Measurements from ENCODE around the gene DNER. TPM values are rescaled to one million over a fixed set of nuclear protein-coding genes. Genes with fewer than 3 reads are reported as not detected.

The DNER gene
- total and polyA plus RNA-seq, 2 of the 4 experiments (the other 2 are of a cell fraction) = under 0.01 to 0.14 TPM

DNA sequence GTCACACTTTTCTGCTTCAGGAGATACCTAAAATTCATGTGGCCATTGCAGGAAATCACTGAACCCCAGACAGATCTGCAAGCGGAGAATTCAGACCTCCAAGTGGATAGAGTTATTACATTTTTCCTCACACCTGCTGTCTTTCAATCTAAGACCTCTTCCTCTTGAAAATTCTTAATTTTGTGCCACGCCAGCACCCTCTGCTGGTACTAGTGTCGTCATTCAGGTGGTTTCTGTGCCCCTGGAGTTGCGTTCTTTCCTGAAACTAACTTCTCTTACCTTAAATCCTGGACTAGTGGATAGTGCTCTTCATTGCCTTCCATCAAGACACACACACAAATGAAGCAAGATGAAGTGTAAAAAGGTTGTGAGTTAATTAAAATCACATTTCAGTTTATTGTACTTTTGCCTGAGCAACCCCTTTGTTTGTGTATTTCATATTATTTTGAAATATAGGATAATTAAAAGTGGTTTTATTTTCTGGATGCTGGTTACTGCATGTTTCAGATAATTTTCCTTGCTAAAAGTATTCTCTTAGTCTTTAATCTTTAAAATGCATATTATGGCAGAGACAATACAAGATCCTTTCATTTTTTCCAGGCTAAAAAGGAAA lies 1.6 kb upstream of the DNER start:
- Histone ChIP-seq H2AFZ (replicated peaks; ENCODE audit: low read length, poor library complexity) (no peak overlapping the region), H2BK120ac (ENCODE audit: low read depth, low read length) (no peak overlapping the region), H3K56ac (ENCODE audit: extremely low read depth, insufficient read depth, low read length) (no peak overlapping the region), H2AK5ac (ENCODE audit: low read depth, low read length) (no peak overlapping the region), H3K4ac (ENCODE audit: low read depth, low read length) (no peak overlapping the region), H3K23ac (ENCODE audit: low read depth, low read length) (no peak overlapping the region), H3K4me2 (ENCODE audit: low read depth, low read length) (no peak overlapping the region), H2AK9ac (replicated peaks; ENCODE audit: low read depth, low read length, poor library complexity) (no peak overlapping the region), H4K20me1 (ENCODE audit: insufficient read depth, low read length) (no peaks in the 10 kb centered on the region), H4K5ac (ENCODE audit: low read depth, low read length) (no peak overlapping the region), H3K14ac (replicated peaks; ENCODE audit: low read depth, low read length) (no peak overlapping the region), H2BK20ac (ENCODE audit: low read depth, low read length) (no peak overlapping the region), H3K79me1 (ENCODE audit: low read depth in 1 of 2, low read length in 2 of 2) (no peaks in the 10 kb centered on the region), H3K4me1 (ENCODE audit: control insufficient read depth, insufficient read depth, low read length) (peaks cover 2% of the 10 kb centered on the region; the same call in 1 of the 2 replicates), H3K9me3 (ENCODE audit: control insufficient read depth, insufficient read depth, low read length) (no peaks in the 10 kb centered on the region), H3K9ac (ENCODE audit: low read depth, low read length) (no peak overlapping the region), H2BK5ac (ENCODE audit: low read depth, low read length, poor library complexity, severe bottlenecking) (no peak overlapping the region), H2BK15ac (ENCODE audit: low read depth, low read length) (no peak overlapping the region), H3K9me1 (ENCODE audit: insufficient read depth, low read length) (no peaks in the 10 kb centered on the region; the same call in 1 of the 2 replicates), H3K18ac (ENCODE audit: low read depth, low read length) (no peak overlapping the region), H4K8ac (ENCODE audit: low read depth in 2 of 2, low read length in 2 of 2) (no peak overlapping the region), H4K91ac (ENCODE audit: insufficient read depth, low read depth, low read length) (no peak overlapping the region), H3K4me3 (ENCODE audit: insufficient read depth, low read depth, low read length) (no peak overlapping the region), H3K27me3 (ENCODE audit: control insufficient read depth, insufficient read depth, low read length) (peaks cover 33% of the 10 kb centered on the region), H3K27ac (ENCODE audit: insufficient read depth, low read length) (no peak overlapping the region), H3K36me3 (ENCODE audit: control insufficient read depth, insufficient read depth, low read length) (no peaks in the 10 kb centered on the region)
- intact Hi-C loops (cut with micrococcal nuclease) (loop anchor here (5.0 kb wide), 1 partner anchor 284 kb away; no protein-coding TSS in a partner anchor), dilution Hi-C loops (cut with HindIII; ENCODE audit: low sequenced_read_pairs, unreplicated experiment) (no loop called here), in situ Hi-C loops (cut with MboI; ENCODE audit: low sequenced_read_pairs) (no loop called here)
- peak; percentile 9; the same call in 1 of the 2 replicates for TF ChIP-seq RAD21 (IDR thresholded peaks at IDR 0.05; ENCODE audit: low read length)
- TF ChIP-seq, protein P1, sequence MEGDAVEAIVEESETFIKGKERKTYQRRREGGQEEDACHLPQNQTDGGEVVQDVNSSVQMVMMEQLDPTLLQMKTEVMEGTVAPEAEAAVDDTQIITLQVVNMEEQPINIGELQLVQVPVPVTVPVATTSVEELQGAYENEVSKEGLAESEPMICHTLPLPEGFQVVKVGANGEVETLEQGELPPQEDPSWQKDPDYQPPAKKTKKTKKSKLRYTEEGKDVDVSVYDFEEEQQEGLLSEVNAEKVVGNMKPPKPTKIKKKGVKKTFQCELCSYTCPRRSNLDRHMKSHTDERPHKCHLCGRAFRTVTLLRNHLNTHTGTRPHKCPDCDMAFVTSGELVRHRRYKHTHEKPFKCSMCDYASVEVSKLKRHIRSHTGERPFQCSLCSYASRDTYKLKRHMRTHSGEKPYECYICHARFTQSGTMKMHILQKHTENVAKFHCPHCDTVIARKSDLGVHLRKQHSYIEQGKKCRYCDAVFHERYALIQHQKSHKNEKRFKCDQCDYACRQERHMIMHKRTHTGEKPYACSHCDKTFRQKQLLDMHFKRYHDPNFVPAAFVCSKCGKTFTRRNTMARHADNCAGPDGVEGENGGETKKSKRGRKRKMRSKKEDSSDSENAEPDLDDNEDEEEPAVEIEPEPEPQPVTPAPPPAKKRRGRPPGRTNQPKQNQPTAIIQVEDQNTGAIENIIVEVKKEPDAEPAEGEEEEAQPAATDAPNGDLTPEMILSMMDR (conservative IDR thresholded peaks at IDR 0.05; ENCODE audit: low read depth, low read length) = 0 out of 2 replicates have a peak, but pooled peaks have one; percentile 13
- TF ChIP-seq NFE2L2 (IDR thresholded peaks at IDR 0.05; ENCODE audit: low read depth, low read length) = no peak
- no TSS peak for BruUV-seq (replicated peaks)
- DNase-seq (no peak), ATAC-seq (ENCODE audit: low read depth) (no peak)
- ChIA-PET POLR2A (ENCODE audit: unreplicated experiment) (no interaction called here), CTCF (no interaction called here)
- WGBS, 2 experiments (ENCODE audit: extremely low coverage in 2 of 2, insufficient read length in 1 of 2) = no CpG with 5 or more reads among the region's 4 CpGs

All from IMR-90 (cell line).